ENCODE measurements around the gene CENPT.

GRCh38 chr16:67834242-67834614 is 13.3 kb downstream of the CENPT start:
- TF ChIP-seq CTCF (IDR thresholded peaks at IDR 0.05) (no peak), POLR2A (IDR thresholded peaks at IDR 0.05) (no peak)

Data from thyroid gland (tissue), 4 donors.